Esophagus muscularis mucosa (tissue), 4 donors: ENCODE results near the gene MTPN.

Source experiments
- CTCF ChIP-seq, 3 experiments: fragments of 200-600 bp in 2 of 3; fragments of 450-650 bp in 1 of 3; sonication (generic) in 2 of 3; IDR thresholded peaks; one replicate each; pipeline ENCODE4 v1.5.1; 2017 to 2019; ENCODE audit warnings: antibody characterized with exemption in 3 of 3, mild to moderate bottlenecking in 2 of 3, moderate library complexity in 1 of 3
- EP300 ChIP-seq: sonication (generic); formaldehyde crosslinking; IDR thresholded peaks from one replicate; pipeline ENCODE4 v1.6.1; 2017; ENCODE audit warnings: antibody characterized with exemption
- POLR2A ChIP-seq: fragments of 450-650 bp; IDR thresholded peaks from one replicate; pipeline ENCODE4 v1.6.1; 2017; ENCODE audit warnings: antibody characterized with exemption, moderate library complexity, mild to moderate bottlenecking, low read depth
- POLR2AphosphoS5 ChIP-seq, 2 donors: sonication (generic); formaldehyde crosslinking; IDR thresholded peaks; one replicate each; pipeline ENCODE4 v1.6.1; 2017; ENCODE audit warnings: antibody characterized with exemption in 2 of 2

GRCh38 chr7:135950972-135951371, 26.2 kb downstream of the MTPN start:
- no peak for TF ChIP-seq CTCF (IDR thresholded peaks at IDR 0.05)
- no peak for TF ChIP-seq POLR2AphosphoS5 (IDR thresholded peaks at IDR 0.05)
- TF ChIP-seq POLR2A: no peak
- TF ChIP-seq EP300: no peak
